ENCODE results near the gene RPL38. TPM values are rescaled to one million over a fixed set of nuclear protein-coding genes. Genes with fewer than 3 reads are reported as not detected.

The RPL38 gene
- polyA plus RNA-seq, 2 of the 4 experiments (the other 2 are of a cell fraction), result 3,205 to 4,133 TPM

DNA sequence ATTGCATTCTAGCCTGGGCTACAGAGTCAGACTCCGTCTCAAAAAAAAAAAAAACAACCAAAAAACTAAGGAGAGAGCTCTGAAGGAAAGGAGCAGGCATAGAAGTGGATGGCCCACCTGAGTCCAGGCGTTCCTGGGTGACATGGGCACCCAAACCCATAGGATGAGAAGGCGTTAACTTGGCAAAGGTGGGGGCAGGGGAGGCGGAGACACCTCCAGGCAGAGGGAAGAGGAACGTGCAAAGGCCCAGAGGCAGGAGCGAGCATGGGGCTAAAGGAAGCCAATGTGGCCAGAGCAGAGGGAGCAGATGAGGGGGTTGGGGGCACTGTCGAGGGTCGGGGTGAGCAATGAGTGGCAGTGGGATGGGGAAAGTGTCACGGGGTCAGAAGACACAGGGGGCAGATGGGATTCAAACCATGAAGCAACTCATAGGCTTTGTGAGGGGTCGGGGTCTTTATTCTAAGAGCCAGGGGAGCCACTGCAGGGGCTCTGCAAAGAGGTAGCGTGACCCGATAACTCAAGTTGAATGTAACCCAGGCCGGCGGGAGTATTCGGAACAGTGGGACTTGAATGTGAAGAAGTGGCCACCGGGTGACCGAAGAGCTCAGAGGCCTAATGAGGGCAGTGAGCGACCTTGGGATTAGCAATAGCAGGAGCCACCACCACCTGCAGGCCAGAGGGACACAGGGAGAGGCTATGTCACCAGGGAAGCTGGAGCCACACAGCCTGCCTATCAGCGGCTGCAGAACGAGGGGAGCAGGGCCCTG, 21.7 kb downstream of the RPL38 start:
- WGBS (ENCODE audit: missing lambda C conversion rate), result 77% methylated on average over 20 of the region's 20 CpGs
- CTCF ChIA-PET, result interaction anchor here (0.8 to 1.3 kb wide), 6 partner anchors 19 to 154 kb away, joined by 3 read pairs; no protein-coding TSS in a partner anchor
- 0 out of 6 replicates have a peak, but pooled peaks of 1 of the 2 experiments have one; percentile 3 for ATAC-seq
- no peak for DNase-seq (ENCODE audit: low read depth in 1 of 2, low spot score in 1 of 2)
- H3K4me2 ChIP-seq, result no peak overlapping the region
- 0 out of 3 replicates have a peak, but pooled peaks cover 6% of the 10 kb centered on the region for H3K4me1 ChIP-seq
- FAIRE-seq, result no peak
- H3K27ac ChIP-seq, result no peak overlapping the region
- POLR2A ChIA-PET, result no interaction called here
- H3K9me3 ChIP-seq, result no peaks in the 10 kb centered on the region
- TF ChIP-seq KDM1A (IDR thresholded peaks at IDR 0.05; ENCODE audit: low read depth) (no peak), RFX5 (IDR thresholded peaks at IDR 0.05) (no peak), MYC (IDR thresholded peaks at IDR 0.05; ENCODE audit: borderline replicate concordance, low read length) (no peak), JUN (IDR thresholded peaks at IDR 0.05) (no peak)
- no peak overlapping the region for H3K4me3 ChIP-seq

- ATAC-seq (no peak), FAIRE-seq (no peak), DNase-seq (ENCODE audit: low read depth in 1 of 2, low spot score in 1 of 2) (no peak)
- no peak overlapping the region for H3K4me3 ChIP-seq
- POLR2A ChIA-PET, result no interaction called here
- CTCF ChIA-PET, result interaction anchor here (0.8 to 2.5 kb wide), 4 partner anchors 11 to 135 kb away, joined by 3 to 11 read pairs (median 3); no protein-coding TSS in a partner anchor
- 0 out of 3 replicates have a peak, but pooled peaks cover 6% of the 10 kb centered on the region for H3K4me1 ChIP-seq
- 62% methylated on average over 6 of the region's 6 CpGs for WGBS (ENCODE audit: missing lambda C conversion rate)
- H3K27ac ChIP-seq, result no peak overlapping the region
- H3K9me3 ChIP-seq, result no peaks in the 10 kb centered on the region
- TF ChIP-seq CHD2 (IDR thresholded peaks at IDR 0.05; ENCODE audit: low read length, partially characterized antibody), result no peak
- no peak overlapping the region for H3K4me2 ChIP-seq
These were observed 22.8 kb downstream of the RPL38 start for GRCh38 chr17:74226252-74226651.

DNA sequence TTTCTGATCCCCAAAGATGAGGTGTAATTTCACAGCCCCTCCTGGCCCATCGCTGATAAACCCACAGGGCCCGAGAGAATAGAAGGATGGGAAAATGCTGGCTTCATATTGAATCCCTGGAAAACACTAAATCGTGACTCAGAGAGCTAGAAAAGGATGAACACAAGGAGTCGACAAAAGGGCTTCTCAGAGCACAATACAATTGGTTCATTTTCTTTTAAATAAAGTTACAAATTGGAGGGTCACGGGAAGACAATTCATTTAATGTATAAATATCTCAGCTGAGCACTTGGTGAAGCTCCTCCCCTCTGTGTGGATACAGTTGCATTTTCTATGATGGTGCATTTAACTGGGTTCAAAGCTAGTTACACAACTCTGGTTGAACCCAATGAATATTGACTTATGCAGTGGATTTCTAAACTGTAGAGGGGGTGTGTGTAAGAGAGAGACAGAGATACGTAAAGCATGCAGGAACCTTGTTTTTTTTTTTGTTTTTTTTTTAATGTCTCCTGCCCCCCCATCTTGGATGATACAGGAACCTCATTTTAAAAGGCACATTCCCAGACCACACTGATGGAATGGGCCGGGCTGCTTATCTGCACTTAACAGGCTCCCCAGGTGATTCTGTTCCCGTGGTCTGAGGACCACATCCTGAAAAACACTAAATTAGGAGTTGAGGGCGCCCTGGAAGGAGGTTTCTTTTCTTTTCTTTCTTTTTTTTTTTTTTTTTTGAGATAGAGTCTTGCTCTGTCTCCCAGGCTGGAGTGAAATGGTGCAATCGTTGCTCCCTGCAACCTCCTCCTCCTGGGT, 24.0 kb downstream of the RPL38 start:
- ATAC-seq (no peak), FAIRE-seq (no peak), DNase-seq (ENCODE audit: low read depth in 1 of 2, low spot score in 1 of 2) (no peak)
- no peak overlapping the region for H3K27ac ChIP-seq
- 66% methylated on average over 10 of the region's 10 CpGs for WGBS (ENCODE audit: missing lambda C conversion rate)
- H3K4me2 ChIP-seq, result no peak overlapping the region
- TF ChIP-seq CHD2 (IDR thresholded peaks at IDR 0.05; ENCODE audit: low read length, partially characterized antibody) (no peak), ZFP36 (IDR thresholded peaks at IDR 0.05; ENCODE audit: borderline replicate concordance, partially characterized antibody) (no peak), FOXS1 (CRISPR knock-in tag; IDR thresholded peaks at IDR 0.05) (no peak), NFE2L2 (conservative IDR thresholded peaks at IDR 0.05; ENCODE audit: low read length) (no peak), ZNF302 (CRISPR knock-in tag; IDR thresholded peaks at IDR 0.05) (no peak), KDM1A (IDR thresholded peaks at IDR 0.05; ENCODE audit: low read depth) (no peak), RFX5 (IDR thresholded peaks at IDR 0.05) (no peak), HDAC2 (IDR thresholded peaks at IDR 0.05) (no peak), POLR2AphosphoS2 (conservative IDR thresholded peaks at IDR 0.05; ENCODE audit: low read length) (no peak)
- TF ChIP-seq, protein P1, sequence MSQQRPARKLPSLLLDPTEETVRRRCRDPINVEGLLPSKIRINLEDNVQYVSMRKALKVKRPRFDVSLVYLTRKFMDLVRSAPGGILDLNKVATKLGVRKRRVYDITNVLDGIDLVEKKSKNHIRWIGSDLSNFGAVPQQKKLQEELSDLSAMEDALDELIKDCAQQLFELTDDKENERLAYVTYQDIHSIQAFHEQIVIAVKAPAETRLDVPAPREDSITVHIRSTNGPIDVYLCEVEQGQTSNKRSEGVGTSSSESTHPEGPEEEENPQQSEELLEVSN (IDR thresholded peaks at IDR 0.05; ENCODE audit: borderline replicate concordance, low read depth), result no peak
- H3K4me1 ChIP-seq, result 0 out of 3 replicates have a peak, but pooled peaks cover 6% of the 10 kb centered on the region
- ChIA-PET POLR2A (no interaction called here), CTCF (interaction anchor here (0.5 to 2.5 kb wide), 5 partner anchors 10 to 925 kb away, joined by 3 to 11 read pairs (median 3); no protein-coding TSS in a partner anchor)
- H3K9me3 ChIP-seq, result no peaks in the 10 kb centered on the region
- no peak overlapping the region for H3K4me3 ChIP-seq

DNA sequence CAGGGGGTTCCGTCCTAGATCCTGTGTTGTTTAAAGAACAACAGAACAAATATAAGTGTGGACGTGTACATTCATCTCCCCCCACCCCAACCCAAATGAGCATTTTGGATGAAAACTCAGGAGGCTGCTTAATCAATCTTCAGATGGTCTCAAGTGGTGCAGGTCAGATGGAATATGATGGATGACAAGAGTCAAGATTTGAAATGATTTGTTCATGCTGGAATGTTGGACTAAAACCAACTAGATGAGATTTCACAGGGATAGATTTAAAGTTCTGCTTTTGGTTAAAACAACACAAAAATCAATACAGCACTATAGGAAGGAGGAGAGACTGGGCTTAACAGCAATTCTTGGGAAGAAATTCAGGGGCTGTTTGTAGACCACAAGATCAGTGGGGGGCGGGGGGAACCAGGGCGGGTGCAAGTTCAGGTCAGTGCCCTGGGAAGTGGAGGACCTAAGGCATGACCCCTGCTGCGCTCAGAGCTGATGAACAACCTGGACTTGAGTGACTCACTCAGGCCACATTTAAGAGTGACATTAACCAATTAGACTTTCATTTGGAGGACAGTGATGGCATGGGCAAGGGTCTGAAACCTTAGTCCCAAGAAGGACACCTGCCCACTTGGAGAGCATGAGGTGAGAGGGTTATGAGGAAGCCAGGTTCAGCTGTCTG, 25.0 kb downstream of the RPL38 start:
- POLR2A ChIA-PET, result no interaction called here
- FAIRE-seq (no peak), DNase-seq (ENCODE audit: low read depth in 1 of 2, low spot score in 1 of 2) (no peak), ATAC-seq (no peak)
- H3K4me2 ChIP-seq, result peak overlapping the region; percentile 26; the same call in 1 of the 3 replicates
- CTCF ChIA-PET, result interaction anchor here (1.2 to 1.4 kb wide), 3 partner anchors 16 to 73 kb away, joined by 3 to 4 read pairs (median 3); no protein-coding TSS in a partner anchor
- H3K4me3 ChIP-seq, result no peak overlapping the region
- H3K4me1 ChIP-seq, result 0 out of 3 replicates have a peak, but pooled peaks cover 6% of the 10 kb centered on the region
- WGBS (ENCODE audit: missing lambda C conversion rate), result 33% methylated on average over 5 of the region's 5 CpGs
- TF ChIP-seq CHD2 (IDR thresholded peaks at IDR 0.05; ENCODE audit: low read length, partially characterized antibody) (no peak), CHD4 (IDR thresholded peaks at IDR 0.05; ENCODE audit: borderline replicate concordance) (no peak), SMC3 (IDR thresholded peaks at IDR 0.05) (no peak), ZSCAN20 (CRISPR knock-in tag; IDR thresholded peaks at IDR 0.05) (no peak), SREBF2 (IDR thresholded peaks at IDR 0.05) (no peak), ZC3H11A (IDR thresholded peaks at IDR 0.05) (no peak), BCL3 (IDR thresholded peaks at IDR 0.05) (no peak), PHF8 (IDR thresholded peaks at IDR 0.05; ENCODE audit: borderline replicate concordance, low read depth) (no peak)
- TF ChIP-seq, protein P2, sequence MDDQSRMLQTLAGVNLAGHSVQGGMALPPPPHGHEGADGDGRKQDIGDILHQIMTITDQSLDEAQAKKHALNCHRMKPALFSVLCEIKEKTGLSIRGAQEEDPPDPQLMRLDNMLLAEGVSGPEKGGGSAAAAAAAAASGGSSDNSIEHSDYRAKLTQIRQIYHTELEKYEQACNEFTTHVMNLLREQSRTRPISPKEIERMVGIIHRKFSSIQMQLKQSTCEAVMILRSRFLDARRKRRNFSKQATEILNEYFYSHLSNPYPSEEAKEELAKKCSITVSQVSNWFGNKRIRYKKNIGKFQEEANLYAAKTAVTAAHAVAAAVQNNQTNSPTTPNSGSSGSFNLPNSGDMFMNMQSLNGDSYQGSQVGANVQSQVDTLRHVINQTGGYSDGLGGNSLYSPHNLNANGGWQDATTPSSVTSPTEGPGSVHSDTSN (IDR thresholded peaks at IDR 0.05), result no peak
- TF ChIP-seq, protein P3, sequence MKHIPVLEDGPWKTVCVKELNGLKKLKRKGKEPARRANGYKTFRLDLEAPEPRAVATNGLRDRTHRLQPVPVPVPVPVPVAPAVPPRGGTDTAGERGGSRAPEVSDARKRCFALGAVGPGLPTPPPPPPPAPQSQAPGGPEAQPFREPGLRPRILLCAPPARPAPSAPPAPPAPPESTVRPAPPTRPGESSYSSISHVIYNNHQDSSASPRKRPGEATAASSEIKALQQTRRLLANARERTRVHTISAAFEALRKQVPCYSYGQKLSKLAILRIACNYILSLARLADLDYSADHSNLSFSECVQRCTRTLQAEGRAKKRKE (CRISPR knock-in tag; IDR thresholded peaks at IDR 0.05; ENCODE audit: low read depth), result no peak
- no peak overlapping the region for H3K27ac ChIP-seq
- no peaks in the 10 kb centered on the region for H3K9me3 ChIP-seq

Measured in A549 (cell line).